Measurements from ENCODE around the gene FAM47A. TPM values are rescaled to one million over a fixed set of nuclear protein-coding genes. Genes with fewer than 3 reads are reported as not detected.

The FAM47A gene
- total and polyA plus RNA-seq, 2 experiments from 2014 or later = not detected

DNA sequence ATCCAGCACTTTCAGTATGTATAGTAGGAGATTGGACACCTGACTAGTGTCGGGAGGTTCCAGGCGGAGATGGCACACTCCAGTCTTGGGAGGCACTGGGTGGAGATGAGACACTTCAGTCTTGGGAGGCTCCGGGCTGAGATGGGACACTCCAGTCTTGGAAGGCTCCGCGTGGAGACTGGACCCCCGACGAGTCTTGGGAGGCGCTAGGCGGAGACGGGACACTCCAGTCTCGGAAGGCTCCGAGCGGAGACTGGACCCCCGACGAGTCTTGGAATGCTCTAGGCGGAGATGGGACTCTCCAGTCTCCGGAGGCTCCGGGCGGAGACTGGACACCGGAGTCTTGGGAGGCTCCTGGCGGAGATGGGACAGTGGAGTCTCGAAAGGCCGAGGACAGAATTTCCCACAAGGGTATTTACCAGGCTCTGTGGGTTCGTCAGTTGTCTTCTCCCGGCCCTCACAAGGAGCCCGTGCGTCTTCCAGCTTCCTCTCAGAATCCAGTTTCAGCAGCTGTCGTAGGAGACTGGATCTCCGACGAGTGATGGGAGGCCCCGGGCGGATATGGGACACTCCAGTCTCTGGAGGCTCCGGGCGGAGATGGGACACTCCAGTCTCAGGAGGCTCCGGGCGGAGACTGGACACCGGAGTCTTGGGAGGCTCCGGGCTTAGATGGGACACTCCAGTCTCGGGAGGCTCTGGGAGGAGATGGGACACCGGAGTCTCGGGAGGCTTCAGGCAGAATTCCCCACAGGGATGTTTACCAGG is 952 bp downstream of the FAM47A start:
- Histone ChIP-seq H3K4me3 (no peak overlapping the region), H3K27ac (no peak overlapping the region), H3K4me1 (ENCODE audit: low read depth) (no peaks in the 10 kb centered on the region), H3K9me3 (ENCODE audit: low read depth) (no peaks in the 10 kb centered on the region), H3K36me3 (no peaks in the 10 kb centered on the region), H3K27me3 (no peaks in the 10 kb centered on the region)
- DNase-seq (ENCODE audit: low read depth in 1 of 2, low spot score in 1 of 2) = no peak
- TF ChIP-seq, protein P1, sequence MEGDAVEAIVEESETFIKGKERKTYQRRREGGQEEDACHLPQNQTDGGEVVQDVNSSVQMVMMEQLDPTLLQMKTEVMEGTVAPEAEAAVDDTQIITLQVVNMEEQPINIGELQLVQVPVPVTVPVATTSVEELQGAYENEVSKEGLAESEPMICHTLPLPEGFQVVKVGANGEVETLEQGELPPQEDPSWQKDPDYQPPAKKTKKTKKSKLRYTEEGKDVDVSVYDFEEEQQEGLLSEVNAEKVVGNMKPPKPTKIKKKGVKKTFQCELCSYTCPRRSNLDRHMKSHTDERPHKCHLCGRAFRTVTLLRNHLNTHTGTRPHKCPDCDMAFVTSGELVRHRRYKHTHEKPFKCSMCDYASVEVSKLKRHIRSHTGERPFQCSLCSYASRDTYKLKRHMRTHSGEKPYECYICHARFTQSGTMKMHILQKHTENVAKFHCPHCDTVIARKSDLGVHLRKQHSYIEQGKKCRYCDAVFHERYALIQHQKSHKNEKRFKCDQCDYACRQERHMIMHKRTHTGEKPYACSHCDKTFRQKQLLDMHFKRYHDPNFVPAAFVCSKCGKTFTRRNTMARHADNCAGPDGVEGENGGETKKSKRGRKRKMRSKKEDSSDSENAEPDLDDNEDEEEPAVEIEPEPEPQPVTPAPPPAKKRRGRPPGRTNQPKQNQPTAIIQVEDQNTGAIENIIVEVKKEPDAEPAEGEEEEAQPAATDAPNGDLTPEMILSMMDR (IDR thresholded peaks at IDR 0.05; ENCODE audit: low read depth, low read length) = no peak

DNA sequence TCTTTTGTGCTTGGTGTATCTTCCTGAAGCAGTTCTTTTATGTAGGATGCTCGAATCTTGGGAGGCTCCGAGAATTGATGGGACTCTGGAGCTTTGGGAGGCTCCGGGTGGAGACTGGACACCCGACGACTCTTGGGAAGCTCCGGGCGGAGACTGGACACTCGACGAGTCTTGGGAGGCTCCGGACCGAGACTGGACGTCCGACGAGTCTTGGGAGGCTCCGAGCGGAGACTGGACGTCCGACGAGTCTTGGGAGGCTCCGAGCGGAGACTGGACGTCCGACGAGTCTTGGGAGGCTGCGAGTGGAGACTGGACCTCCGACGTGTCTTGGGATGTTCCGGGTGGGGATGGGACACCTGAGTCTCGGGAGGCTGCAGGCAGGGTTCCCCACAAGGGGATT is 1.6 kb downstream of the FAM47A start:
- DNase-seq (ENCODE audit: low read depth in 1 of 2, low spot score in 1 of 2) = no peak
- Histone ChIP-seq H3K27ac (no peak overlapping the region), H3K9me3 (ENCODE audit: low read depth) (no peaks in the 10 kb centered on the region), H3K4me3 (no peak overlapping the region), H3K27me3 (no peaks in the 10 kb centered on the region), H3K36me3 (no peaks in the 10 kb centered on the region), H3K4me1 (ENCODE audit: low read depth) (no peaks in the 10 kb centered on the region)
- TF ChIP-seq, protein P1 (IDR thresholded peaks at IDR 0.05; ENCODE audit: low read depth, low read length) = no peak

DNA sequence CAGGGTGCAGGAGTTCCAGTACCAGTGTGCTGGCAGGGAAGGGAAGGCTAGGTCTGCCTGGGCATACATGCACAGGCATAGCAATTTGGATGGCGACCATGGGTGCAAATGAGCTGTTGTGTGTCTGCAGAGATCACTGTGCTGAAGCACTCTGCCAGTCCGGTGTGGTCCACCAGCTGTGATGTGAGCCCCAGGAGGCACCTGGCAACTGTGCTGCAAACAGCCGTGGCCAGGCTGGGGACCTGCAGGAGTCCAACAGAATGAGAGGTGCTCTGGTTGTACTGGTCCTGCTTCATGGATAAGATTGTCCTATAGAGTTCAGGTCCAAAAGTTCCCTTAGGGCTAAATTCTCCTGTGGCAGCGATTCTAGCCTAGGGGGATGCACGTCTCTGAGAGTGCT is 6.1 kb downstream of the FAM47A start:
- TF ChIP-seq, protein P1 (IDR thresholded peaks at IDR 0.05; ENCODE audit: low read depth, low read length) = no peak
- Histone ChIP-seq H3K27me3 (no peaks in the 10 kb centered on the region), H3K4me3 (no peak overlapping the region)

DNA sequence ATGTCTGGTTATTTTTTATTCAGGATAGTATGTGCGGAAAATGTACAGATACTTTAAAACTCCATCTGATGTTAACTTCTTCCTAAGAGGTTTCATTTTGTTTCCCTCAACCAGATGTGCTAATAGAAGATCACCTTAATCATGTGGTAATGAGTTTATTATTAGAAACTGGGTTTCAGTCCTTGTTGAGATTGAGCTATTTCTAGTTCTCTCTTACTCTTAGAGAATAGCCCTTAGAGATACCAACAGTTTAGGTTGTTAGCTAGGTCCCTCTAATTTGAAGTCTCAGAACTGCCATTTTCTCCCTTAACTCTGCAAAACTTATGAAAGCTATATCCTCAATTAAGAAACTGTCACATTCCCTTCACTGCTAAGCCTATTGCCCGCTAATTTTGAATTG is 13.0 kb downstream of the FAM47A start:
- DNase-seq (ENCODE audit: low read depth in 1 of 2, low spot score in 1 of 2) = no peak
- Histone ChIP-seq H3K27me3 (no peaks in the 10 kb centered on the region), H3K9me3 (ENCODE audit: low read depth) (no peaks in the 10 kb centered on the region), H3K4me3 (no peak overlapping the region), H3K4me1 (ENCODE audit: low read depth) (no peaks in the 10 kb centered on the region), H3K27ac (no peak overlapping the region), H3K36me3 (no peaks in the 10 kb centered on the region)
- TF ChIP-seq, protein P1 (IDR thresholded peaks at IDR 0.05; ENCODE audit: low read depth, low read length) = no peak

More for the DNA sequence above, 6.1 kb downstream of the FAM47A start:
- DNase-seq (ENCODE audit: low read depth in 1 of 2, low spot score in 1 of 2) = no peak
- H3K9me3 ChIP-seq (ENCODE audit: low read depth) = no peaks in the 10 kb centered on the region
- no peaks in the 10 kb centered on the region for H3K4me1 ChIP-seq (ENCODE audit: low read depth)
- H3K27ac ChIP-seq = no peak overlapping the region
- no peaks in the 10 kb centered on the region for H3K36me3 ChIP-seq

DNA sequence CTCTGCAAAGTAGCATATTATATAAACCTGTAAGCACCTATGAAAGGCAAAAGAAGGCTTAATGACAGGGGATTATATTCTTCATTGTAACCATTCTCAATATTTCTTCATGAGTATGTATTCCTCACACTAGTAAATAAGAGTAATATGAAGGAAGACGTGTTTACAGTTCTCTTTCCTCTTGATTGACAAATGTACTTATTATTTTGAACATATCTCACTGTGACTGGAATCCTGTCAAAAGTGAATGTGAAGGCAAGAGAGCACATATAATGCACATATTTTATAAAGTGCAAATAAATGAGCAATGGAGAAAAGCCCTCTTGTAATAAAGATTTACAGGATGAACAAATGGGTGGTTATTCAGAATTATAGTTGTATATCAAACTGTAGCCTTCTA is 19.7 kb downstream of the FAM47A start:
- Histone ChIP-seq H3K27me3 (no peaks in the 10 kb centered on the region), H3K27ac (no peak overlapping the region), H3K36me3 (no peaks in the 10 kb centered on the region), H3K4me1 (ENCODE audit: low read depth) (no peaks in the 10 kb centered on the region), H3K9me3 (ENCODE audit: low read depth) (no peaks in the 10 kb centered on the region), H3K4me3 (no peak overlapping the region)
- TF ChIP-seq, protein P1 (IDR thresholded peaks at IDR 0.05; ENCODE audit: low read depth, low read length) = no peak
- no peak for DNase-seq (ENCODE audit: low read depth in 1 of 2, low spot score in 1 of 2)

All from cardiac muscle cell (in vitro differentiated cells and primary cell).